SK-MEL-5 (cell line): ENCODE measurements around the gene RFC5. TPM values are rescaled to one million over a fixed set of nuclear protein-coding genes. Genes with fewer than 3 reads are reported as not detected.
"Not testable (repeated sequence)": the region's sequence is repeated elsewhere in the genome, so short reads cannot be mapped to it uniquely, and the experiment has no call there.

Experiments used
- DNase-seq: peaks from one replicate; pipeline ENCODE4 v3.0.0-alpha.2; 2016; ENCODE audit warnings: low read depth, low spot score
- in situ Hi-C: cut with HindIII; loops from 2 replicates; pipeline ENCODE4 v1.10.0; 2016; ENCODE audit warnings: low sequenced_read_pairs, high pct_unique_total_duplicates, low pct_unique_long_range_greater_than_20kb
- small RNA-seq, 2 experiments: library from RNA; depleted of rRNA; stranded (forward); fragments of <200 nt; gene quantifications; one replicate each; pipeline ENCODE3, GENCODE V24; 2014
- total RNA-seq: library from RNA; depleted of rRNA; stranded (reverse); fragments of >200 nt; shearing (Covaris generic); gene quantifications from 2 replicates; pipeline ENCODE4 v1.2.3, GENCODE V29; 2014; rRNA removed

Gene RFC5
- total RNA-seq, 1 experiment from 2014 or later = 43.3 TPM

DNA sequence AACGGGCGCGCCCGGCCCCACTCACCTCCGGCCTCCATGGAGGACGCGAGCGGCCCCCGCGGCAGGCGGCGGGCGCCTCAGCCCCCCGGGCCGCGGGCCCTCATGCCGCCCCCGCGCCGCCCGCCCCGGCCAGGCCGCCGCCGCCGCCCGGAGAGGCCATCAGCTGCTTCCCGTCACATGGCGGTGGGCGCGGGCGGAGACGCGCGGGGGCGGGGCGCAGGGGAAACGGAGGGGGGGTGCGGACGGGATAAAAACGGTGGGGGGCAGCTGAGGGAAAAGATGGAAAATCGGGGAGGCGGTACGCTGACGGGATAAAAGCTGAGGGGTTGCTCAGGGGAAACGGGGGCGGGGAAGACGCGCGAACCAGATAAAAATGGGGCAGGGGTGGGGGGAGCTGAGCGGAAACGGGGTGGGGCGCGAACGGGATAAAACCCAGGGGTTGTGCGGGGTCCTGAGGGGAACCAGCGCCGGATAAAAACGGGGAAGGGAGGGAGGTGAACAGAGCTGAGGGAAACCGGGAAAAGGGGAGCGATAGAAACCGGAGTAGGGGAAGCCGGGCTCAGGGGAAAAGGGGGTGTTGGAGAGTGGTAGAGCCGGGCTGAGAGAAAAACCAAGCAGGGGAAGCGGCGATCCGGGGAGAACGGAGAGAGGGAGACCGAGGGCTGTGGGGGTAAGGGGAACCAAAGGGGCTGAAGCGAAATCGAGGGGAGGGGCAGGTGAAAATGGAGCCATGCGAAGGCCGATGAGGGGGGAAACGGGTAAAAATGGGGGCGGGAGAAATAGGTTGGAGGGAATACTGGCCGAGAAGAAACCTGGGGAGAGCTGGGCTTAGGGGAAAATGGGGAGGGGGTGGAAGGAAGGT is 44.7 kb downstream of the RFC5 start, which contains the start of gene WSB2:
Gene WSB2, minus strand, starts transcription at position 169 of the 862 bp plus-strand sequence. Its CDS starts 131 bp downstream, at position 38.
- DNase-seq = peak; percentile 54
- in situ Hi-C loops = no loop called here

DNA sequence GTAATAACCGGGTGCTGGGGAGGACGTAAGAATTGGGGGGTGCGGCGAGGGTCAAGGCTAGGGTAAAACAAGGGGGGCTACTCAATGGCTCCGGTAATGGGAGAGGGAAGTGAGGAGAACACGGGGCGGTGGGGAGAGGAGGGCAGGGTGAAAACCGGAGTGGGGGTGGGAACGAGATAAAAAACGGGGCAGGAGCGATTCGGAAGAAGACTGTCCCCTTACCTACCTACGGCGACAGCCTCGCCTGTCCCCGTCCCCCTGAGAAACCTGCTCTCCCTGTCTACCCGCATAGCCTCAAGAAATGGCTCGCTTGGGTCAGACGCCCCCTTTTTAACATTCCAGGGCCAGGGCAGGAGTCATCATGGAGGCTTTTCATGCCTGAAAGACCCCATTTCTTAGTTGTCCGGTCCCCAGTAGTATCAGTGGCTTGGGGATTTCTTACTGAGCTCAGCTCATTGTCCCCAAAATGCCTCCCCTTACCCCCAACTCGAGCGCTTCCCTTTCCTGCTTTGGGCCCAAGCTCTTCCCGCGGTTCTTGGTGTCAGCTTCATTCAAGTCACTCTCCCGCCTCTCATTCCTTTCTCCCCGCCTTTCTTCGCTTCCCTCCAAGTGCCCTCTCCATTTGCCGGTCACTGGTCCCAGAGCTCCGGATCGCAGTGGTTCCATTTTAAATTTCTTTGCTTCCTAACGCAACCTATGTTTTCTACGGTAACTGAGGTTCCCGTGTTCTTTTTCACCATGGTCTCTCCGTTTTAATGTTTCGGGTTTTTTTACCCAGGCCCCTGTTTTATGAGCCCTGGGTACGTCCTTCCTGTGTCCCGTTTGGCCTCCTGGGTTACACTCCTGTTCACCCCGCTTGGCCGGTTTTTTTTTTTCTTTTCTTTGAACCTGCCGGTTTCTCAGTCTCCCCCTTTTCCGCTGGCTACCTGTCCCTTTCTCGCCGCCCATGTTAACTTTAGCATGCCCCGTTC is 45.7 kb downstream of the RFC5 start:
- DNase-seq = peak; percentile 38
- in situ Hi-C loops = no loop called here

DNA sequence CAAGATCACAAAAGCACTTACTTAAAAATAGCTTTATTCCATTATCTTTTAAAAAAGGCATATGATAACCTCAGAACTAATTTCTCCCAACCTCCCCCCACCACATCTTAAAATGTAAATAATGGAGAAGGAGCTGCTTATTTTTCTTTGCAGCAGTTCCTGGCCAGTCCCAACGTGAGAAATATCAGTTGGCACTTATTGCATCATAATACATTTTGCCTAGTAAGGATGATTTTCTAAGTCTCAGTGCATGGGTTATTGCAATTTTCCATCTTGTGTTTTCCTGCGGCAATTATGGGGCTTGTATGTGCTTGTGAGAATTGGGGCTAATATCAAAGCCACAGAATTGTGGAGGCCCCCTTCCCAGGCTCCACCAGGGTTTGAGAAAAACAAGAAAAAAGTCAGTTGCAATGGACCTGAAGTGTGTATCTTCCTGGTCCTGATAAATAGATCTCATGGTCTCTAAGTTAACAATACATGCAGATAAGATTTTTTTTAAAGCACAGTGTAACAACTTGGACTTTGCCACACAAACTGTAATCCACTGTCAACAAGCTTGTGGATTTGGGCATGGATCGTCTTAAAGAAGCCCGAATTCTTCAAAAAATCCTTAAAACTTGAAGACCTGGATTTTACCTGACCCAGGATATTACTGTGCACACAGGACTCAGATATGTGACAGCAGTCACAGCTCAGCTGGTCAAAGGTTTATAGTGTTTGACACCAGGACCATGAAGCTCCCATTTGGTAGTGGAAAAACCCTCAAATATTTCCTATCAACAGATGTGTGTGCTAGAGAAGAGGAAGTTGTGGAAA is 47.3 kb downstream of the RFC5 start:
- in situ Hi-C loops = no loop called here
- no peak for DNase-seq

DNA sequence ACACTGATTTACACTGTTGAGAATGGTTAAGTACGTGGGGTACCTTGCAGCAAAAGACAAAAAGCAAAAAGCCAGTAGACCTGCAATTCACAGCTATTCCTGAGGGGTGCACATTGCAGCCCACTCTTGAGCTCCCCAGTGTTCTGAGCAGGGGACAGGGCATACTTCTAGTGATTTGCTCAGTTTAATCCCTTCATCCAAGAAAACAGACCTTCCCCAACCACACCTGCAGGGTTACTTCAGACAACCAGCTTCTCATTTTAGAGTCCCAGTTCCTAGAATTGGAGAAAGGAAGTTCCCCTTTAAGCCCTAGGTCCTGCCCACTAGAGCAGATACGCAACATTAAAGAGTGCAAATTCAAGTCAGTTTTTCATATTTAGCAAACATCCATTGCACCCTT is 48.1 kb downstream of the RFC5 start:
- in situ Hi-C loops = no loop called here
- DNase-seq = peak; percentile 15

DNA sequence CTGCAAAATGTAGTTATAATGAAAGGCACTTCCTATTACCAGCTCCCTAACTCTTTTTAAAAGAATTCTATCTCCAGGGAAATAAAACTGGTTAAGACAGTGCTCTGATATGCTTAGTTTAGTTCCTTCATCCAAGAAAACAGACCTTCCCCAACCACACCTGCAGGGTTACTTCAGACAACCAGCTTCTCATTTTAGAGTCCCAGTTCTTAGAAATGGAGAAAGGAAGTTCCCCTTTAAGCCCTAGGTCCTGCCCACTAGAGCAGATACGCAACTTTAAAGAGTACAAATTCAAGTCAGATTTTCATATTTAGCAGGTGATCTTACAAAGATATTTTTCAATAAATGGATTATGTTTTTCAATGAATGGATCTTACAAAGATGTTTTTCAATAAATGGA is 48.9 kb downstream of the RFC5 start:
- no peak for DNase-seq
- in situ Hi-C loops = no loop called here

DNA sequence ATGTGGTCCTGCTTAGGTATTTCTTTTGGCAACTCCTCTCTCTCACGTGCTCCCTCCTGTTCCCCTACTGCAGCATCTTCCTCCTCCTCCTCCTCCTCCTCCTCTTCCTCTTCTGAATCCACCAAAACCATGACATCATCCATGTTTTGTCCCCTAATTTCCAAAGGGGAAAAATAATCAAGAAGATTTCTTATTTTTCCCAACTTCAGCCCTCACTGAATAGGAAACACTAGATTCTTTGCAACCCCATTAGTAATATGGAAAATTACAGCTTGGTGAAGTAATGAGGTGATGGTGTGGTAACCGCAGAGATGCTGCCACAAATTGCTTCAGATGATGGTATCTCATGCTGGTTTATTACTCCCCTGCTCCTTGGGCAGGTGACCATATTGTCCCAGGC is 51.9 kb downstream of the RFC5 start:
- DNase-seq = no peak
- in situ Hi-C loops = no loop called here

DNA sequence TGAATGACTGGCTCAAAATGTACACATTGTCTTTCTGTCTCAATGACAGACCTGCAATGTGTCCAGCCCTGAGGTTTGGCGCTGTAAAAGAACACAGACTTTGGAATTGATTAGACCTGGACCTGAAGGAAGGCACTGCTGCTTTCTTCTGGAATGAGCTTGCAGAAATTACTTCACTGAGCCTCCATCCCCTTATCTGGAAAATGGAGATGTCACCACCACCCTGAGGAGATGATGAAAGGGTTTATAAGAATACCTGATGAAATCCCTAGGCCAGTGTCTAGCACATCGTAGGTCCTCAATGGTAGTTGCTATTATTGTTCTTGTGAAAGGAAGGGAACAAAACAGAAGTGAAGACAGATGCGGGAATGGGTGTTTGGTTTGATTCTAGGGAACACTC is 54.1 kb downstream of the RFC5 start:
- in situ Hi-C loops = no loop called here
- DNase-seq = no peak

DNA sequence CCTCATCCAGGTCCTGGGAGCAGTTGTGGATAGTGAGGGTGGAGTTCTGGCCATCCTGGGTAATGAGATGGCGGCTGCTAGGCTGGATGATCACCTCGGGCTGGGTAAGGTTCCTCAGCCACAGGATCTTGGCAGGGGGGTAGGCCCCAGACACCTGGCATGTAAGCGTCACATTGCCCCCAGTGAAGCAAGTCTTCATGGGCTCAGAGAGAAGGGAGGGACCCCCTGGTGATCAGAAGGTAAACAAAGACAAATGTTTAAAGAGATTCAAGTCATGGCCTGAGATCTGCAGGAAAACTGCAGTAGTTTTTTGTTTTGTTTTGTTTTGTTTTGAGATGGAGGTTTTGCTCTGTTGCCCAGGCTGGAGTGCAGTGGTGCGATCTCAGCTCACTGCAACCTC is 57.3 kb downstream of the RFC5 start:
- in situ Hi-C loops = no loop called here
- DNase-seq = no peak

DNA sequence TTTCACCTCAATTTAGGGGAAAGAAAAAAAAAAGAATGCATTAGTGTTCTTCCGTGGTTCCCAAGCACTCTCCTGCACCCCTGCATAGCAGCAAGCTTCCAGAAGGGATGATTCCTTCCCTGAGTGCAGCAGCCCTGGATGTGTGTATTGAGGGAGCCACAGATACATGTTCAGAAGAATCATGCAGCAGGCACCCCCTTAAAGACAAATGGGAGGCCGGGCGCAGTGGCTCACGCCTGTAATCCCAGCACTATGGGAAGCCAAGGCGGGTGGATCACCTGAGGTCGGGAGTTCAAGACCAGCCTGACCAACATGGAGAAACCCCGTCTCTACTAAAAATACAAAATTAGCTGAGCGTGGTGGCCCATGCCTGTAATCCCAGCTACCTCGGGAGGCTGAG is 65.0 kb downstream of the RFC5 start:
- in situ Hi-C loops, DNase-seq: not testable (repeated sequence)

Small RNA genes within 50 kb of the gene (small RNA-seq; reads per million reads assigned to genes)
- gene AC131159.1 = 0 reads per million in 2 experiments

Other genes with a start within 250 kb of the RFC5 start
- 0.03 TPM in 1 of 2 replicates, not detected in the other for gene KSR2, start 47.7 kb upstream of the RFC5 start, total RNA-seq
- gene WSB2, start 44.5 kb downstream of the RFC5 start, total RNA-seq = 223 and 248 TPM in 2 replicates
- 28.1 and 32.2 TPM in 2 replicates for gene VSIG10, start 87.3 kb downstream of the RFC5 start, total RNA-seq
- gene PEBP1, start 119.4 kb downstream of the RFC5 start, total RNA-seq = 512 and 576 TPM in 2 replicates